B cell (primary cell): Measurements from ENCODE around the gene VRTN. TPM values are rescaled to one million over a fixed set of nuclear protein-coding genes. Genes with fewer than 3 reads are reported as not detected.

Source experiments
- ATAC-seq: fragments of 200-7000 bp; cut with Tn5 transposase; one replicate; pipeline ENCODE4 v1.10.0; 2021; ENCODE audit warnings: low read depth, mild to moderate bottlenecking, moderate number of reproducible peaks, moderate library complexity
- CTCF ChIA-PET: fragments of 350-600 bp; sonication (Branson Sonifier 250); formaldehyde crosslinking; loops from one replicate; lab custom pipeline; 2021; ENCODE audit warnings: antibody characterized with exemption, inconsistent platforms; lab: Charles Lee
- POLR2A ChIA-PET: fragments of 350-600 bp; sonication (Branson Sonifier 250); formaldehyde crosslinking; loops from one replicate; lab custom pipeline; 2021; ENCODE audit warnings: antibody characterized with exemption; lab: Charles Lee
- DNase-seq: peaks from one replicate; pipeline ENCODE4 v3.0.0; 2013
- H2AFZ ChIP-seq: 2 replicates; pipeline ENCODE4 v1.6.1; 2012; ENCODE audit warnings: mild to moderate bottlenecking, low read depth, low read length; ENCODE audit not compliant: insufficient read depth, poor library complexity, severe bottlenecking
- H3K27ac ChIP-seq, 2 donors: 1 replicate in 1 of 2; 2 replicates in 1 of 2; pipeline ENCODE4 v1.5.1; 2012 to 2013; ENCODE audit warnings: low read length in 2 of 2, mild to moderate bottlenecking in 2 of 2, moderate library complexity in 1 of 2
- H3K27me3 ChIP-seq, 4 experiments: fragments of 200-600 bp in 1 of 4; sonication (generic) in 1 of 4; replicated peaks in 1 of 4; 1 replicate in 2 of 4; 2 replicates in 2 of 4; pipeline versions ENCODE4 v1.6.1 to v1.7.0; 2013 to 2016; ENCODE audit warnings: low read length in 3 of 4, mild to moderate bottlenecking in 2 of 4, mixed read lengths in 1 of 4, moderate library complexity in 1 of 4; ENCODE audit not compliant: insufficient read depth in 4 of 4, control insufficient read depth in 3 of 4; ENCODE audit errors: control extremely low read depth in 1 of 4
- H3K36me3 ChIP-seq, 2 experiments: replicated peaks in 1 of 2; 1 replicate in 1 of 2; 2 replicates in 1 of 2; pipeline versions ENCODE4 v1.6.1 to v1.7.1; 2013; ENCODE audit warnings: low read length in 1 of 2; ENCODE audit not compliant: insufficient read depth in 2 of 2, control insufficient read depth in 1 of 2; ENCODE audit errors: control extremely low read depth in 1 of 2, extremely low read depth in 1 of 2
- H3K4me1 ChIP-seq, 2 donors: fragments of 200-600 bp in 1 of 2; sonication (generic) in 1 of 2; 1 replicate in 1 of 2; 2 replicates in 1 of 2; pipeline versions ENCODE4 v1.5.1 to v1.6.1; 2013 to 2017; ENCODE audit warnings: low read length in 2 of 2; ENCODE audit not compliant: control insufficient read depth in 2 of 2, insufficient read depth in 2 of 2
- H3K4me2 ChIP-seq: replicated peaks from 2 replicates; pipeline ENCODE3; 2012; ENCODE audit warnings: mild to moderate bottlenecking, low read depth, low read length; ENCODE audit not compliant: poor library complexity, severe bottlenecking
- H3K4me3 ChIP-seq, 5 experiments: fragments of 200-600 bp in 1 of 5; sonication (generic) in 1 of 5; 1 replicate in 3 of 5; 2 replicates in 2 of 5; pipeline versions ENCODE4 v1.5.1 to v1.7.0; 2011 to 2016; ENCODE audit warnings: low read length in 4 of 5, mild to moderate bottlenecking in 4 of 5, low read depth in 2 of 5, control low read depth in 1 of 5, moderate library complexity in 1 of 5; ENCODE audit not compliant: insufficient read depth in 1 of 5; ENCODE audit errors: control extremely low read depth in 1 of 5, extremely low read depth in 1 of 5
- H3K79me2 ChIP-seq: fragments of 200-600 bp; sonication (generic); one replicate; pipeline ENCODE4 v1.6.0; 2016; ENCODE audit warnings: low read length; ENCODE audit not compliant: control insufficient read depth, insufficient read depth
- H3K9ac ChIP-seq: fragments of 200-600 bp; sonication (generic); 2 replicates; pipeline ENCODE4 v1.6.1; 2017; ENCODE audit warnings: mild to moderate bottlenecking, low read length, moderate library complexity
- H3K9me3 ChIP-seq, 3 donors: one replicate each; pipeline versions ENCODE4 v1.6.1 to v1.7.1; 2013; ENCODE audit warnings: low read length in 2 of 3; ENCODE audit not compliant: control insufficient read depth in 2 of 3, insufficient read depth in 1 of 3; ENCODE audit errors: control extremely low read depth in 1 of 3
- H4K20me1 ChIP-seq: 2 replicates; pipeline ENCODE4 v1.6.0; 2012; ENCODE audit warnings: mild to moderate bottlenecking, low read length; ENCODE audit not compliant: insufficient read depth, control insufficient read depth, poor library complexity, severe bottlenecking
- H3K27ac Mint-ChIP-seq: one replicate; pipeline ENCODE4 v1.8.0; 2021; ENCODE audit warnings: mixed read lengths
- H3K27me3 Mint-ChIP-seq: one replicate; pipeline ENCODE4 v1.8.0; 2021; ENCODE audit warnings: mixed read lengths
- H3K4me1 Mint-ChIP-seq: one replicate; pipeline ENCODE4 v1.8.0; 2021; ENCODE audit warnings: mixed read lengths
- H3K4me3 Mint-ChIP-seq: one replicate; pipeline ENCODE4 v1.8.0; 2021; ENCODE audit warnings: mixed read lengths
- H3K9me3 Mint-ChIP-seq: one replicate; pipeline ENCODE4 v1.8.0; 2022; ENCODE audit warnings: mixed read lengths; ENCODE audit not compliant: insufficient read depth
- EZH2 ChIP-seq: IDR thresholded peaks from 2 replicates; pipeline ENCODE4 v1.6.1; 2012; ENCODE audit warnings: borderline replicate concordance, low read depth, mild to moderate bottlenecking, moderate library complexity, low read length; ENCODE audit not compliant: insufficient read depth, poor library complexity, severe bottlenecking
- WGBS: methylation state at CpG from one replicate; pipeline ENCODE4 v1.1.5; 2013; ENCODE audit warnings: missing lambda C conversion rate; ENCODE audit not compliant: insufficient coverage; 5-methylcytosine and 5-hydroxymethylcytosine counted together
- intact Hi-C: fragments of 100-400 bp; cut with micrococcal nuclease; formaldehyde crosslinking; loops from one replicate; pipeline ENCODE4 v1.10.0; 2022
- polyA plus RNA-seq: library from polyadenylated mRNA; depleted of rRNA; stranded (reverse); fragments of >200 nt; gene quantifications from 2 replicates; pipeline ENCODE4 v1.2.3, GENCODE V29; 2012
- total RNA-seq, 2 donors: library from RNA; stranded (reverse); fragments of 120-200 nt in 1 of 2; gene quantifications; 1 replicate in 1 of 2; 2 replicates in 1 of 2; pipeline versions ENCODE4 v1.2.3 to v1.2.4, GENCODE V29; 2013 to 2022
- TF ChIP-seq, protein P1 (sequence below): fragments of 200-600 bp; IDR thresholded peaks from one replicate; pipeline ENCODE4 v1.8.0; 2022; ENCODE audit warnings: antibody characterized with exemption, mild to moderate bottlenecking

Gene VRTN
- total and polyA plus RNA-seq, 2 donors (not counting 1 experiment from before 2014, with no cell fraction given): not detected

GRCh38 chr14:74407801-74408154 is 59.5 kb downstream of the VRTN start:
- CTCF ChIA-PET: no interaction called here
- intact Hi-C loops: no loop called here
- no peak overlapping the region for H3K4me3 Mint-ChIP-seq
- Histone ChIP-seq H3K4me3 (no peak overlapping the region), H4K20me1 (no peaks in the 10 kb centered on the region), H3K9ac (no peak overlapping the region), H3K4me2 (peak overlapping the region; percentile 50), H3K79me2 (no peaks in the 10 kb centered on the region), H3K9me3 (no peaks in the 10 kb centered on the region), H3K27ac (no peak overlapping the region), H3K27me3 (no peaks in the 10 kb centered on the region), H3K4me1 (peaks cover 20 to 28% of the 10 kb centered on the region in 2 donors), H3K36me3 (no peaks in the 10 kb centered on the region), H2AFZ (no peak overlapping the region)
- ATAC-seq: no peak
- WGBS: 7% methylated on average over 4 of the region's 5 CpGs
- peaks cover 3% of the 10 kb centered on the region for H3K27me3 Mint-ChIP-seq
- POLR2A ChIA-PET: no interaction called here
- TF ChIP-seq, protein P1, sequence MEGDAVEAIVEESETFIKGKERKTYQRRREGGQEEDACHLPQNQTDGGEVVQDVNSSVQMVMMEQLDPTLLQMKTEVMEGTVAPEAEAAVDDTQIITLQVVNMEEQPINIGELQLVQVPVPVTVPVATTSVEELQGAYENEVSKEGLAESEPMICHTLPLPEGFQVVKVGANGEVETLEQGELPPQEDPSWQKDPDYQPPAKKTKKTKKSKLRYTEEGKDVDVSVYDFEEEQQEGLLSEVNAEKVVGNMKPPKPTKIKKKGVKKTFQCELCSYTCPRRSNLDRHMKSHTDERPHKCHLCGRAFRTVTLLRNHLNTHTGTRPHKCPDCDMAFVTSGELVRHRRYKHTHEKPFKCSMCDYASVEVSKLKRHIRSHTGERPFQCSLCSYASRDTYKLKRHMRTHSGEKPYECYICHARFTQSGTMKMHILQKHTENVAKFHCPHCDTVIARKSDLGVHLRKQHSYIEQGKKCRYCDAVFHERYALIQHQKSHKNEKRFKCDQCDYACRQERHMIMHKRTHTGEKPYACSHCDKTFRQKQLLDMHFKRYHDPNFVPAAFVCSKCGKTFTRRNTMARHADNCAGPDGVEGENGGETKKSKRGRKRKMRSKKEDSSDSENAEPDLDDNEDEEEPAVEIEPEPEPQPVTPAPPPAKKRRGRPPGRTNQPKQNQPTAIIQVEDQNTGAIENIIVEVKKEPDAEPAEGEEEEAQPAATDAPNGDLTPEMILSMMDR: no peak
- no peak for TF ChIP-seq EZH2
- no peaks in the 10 kb centered on the region for H3K9me3 Mint-ChIP-seq
- no peak for DNase-seq
- H3K27ac Mint-ChIP-seq: peak overlapping the region; percentile 26
- peaks cover 40% of the 10 kb centered on the region for H3K4me1 Mint-ChIP-seq

DNA sequence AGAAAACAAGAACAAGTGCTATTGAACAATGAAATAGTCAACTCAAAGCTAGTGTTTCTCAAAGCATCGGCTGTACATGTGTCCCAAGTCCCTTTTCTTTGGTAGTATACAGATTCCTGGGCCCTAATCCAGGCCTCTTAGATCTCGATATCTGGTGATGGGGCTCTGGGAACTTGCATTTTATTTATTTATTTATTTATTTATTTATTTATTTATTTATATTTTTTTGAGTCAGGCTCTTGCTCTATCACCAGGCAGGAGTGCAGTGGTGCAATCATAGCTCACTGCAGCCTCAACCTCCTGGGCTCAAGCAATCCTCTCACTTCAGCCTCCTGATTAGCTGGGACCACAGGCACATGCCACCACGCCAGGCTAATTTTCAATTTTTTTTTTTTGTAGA is 60.6 kb downstream of the VRTN start:
- POLR2A ChIA-PET: no interaction called here
- H3K9me3 Mint-ChIP-seq: no peaks in the 10 kb centered on the region
- 80% methylated on average over 1 of the region's 3 CpGs for WGBS
- TF ChIP-seq EZH2: no peak
- TF ChIP-seq, protein P1: no peak
- Histone ChIP-seq H3K4me1 (peaks cover 9 to 17% of the 10 kb centered on the region in 2 donors), H3K79me2 (no peaks in the 10 kb centered on the region), H2AFZ (no peak overlapping the region), H4K20me1 (no peaks in the 10 kb centered on the region), H3K9me3 (no peaks in the 10 kb centered on the region), H3K4me2 (no peak overlapping the region), H3K27me3 (no peaks in the 10 kb centered on the region), H3K27ac (no peak overlapping the region), H3K9ac (no peak overlapping the region), H3K36me3 (no peaks in the 10 kb centered on the region), H3K4me3 (no peak overlapping the region)
- H3K4me3 Mint-ChIP-seq: no peak overlapping the region
- no peak for ATAC-seq
- no peak for DNase-seq
- H3K4me1 Mint-ChIP-seq: peaks cover 29% of the 10 kb centered on the region
- intact Hi-C loops: no loop called here
- no peak overlapping the region for H3K27ac Mint-ChIP-seq
- CTCF ChIA-PET: interaction anchor here (0.7 kb wide), 1 partner anchor 49 kb away, joined by 3 read pairs; no protein-coding TSS in a partner anchor
- H3K27me3 Mint-ChIP-seq: peaks cover 3% of the 10 kb centered on the region
